HUES64 (cell line): ENCODE measurements around the gene PPP1CA.
"Not testable (repeated sequence)": the region's sequence is repeated elsewhere in the genome, so short reads cannot be mapped to it uniquely, and the experiment has no call there.

Source experiments
- H3K27ac ChIP-seq: 2 replicates; pipeline ENCODE4 v1.7.0; 2013; ENCODE audit warnings: low read depth, low read length, inconsistent platforms
- H3K27me3 ChIP-seq: 2 replicates; pipeline ENCODE4 v1.6.1; 2013; ENCODE audit warnings: mild to moderate bottlenecking, low read length; ENCODE audit not compliant: insufficient read depth
- H3K36me3 ChIP-seq: 2 replicates; pipeline ENCODE4 v1.6.1; 2013; ENCODE audit warnings: mild to moderate bottlenecking, low read length; ENCODE audit not compliant: insufficient read depth
- H3K4me1 ChIP-seq: 2 replicates; pipeline ENCODE4 v1.6.1; 2013; ENCODE audit warnings: mild to moderate bottlenecking, low read length, moderate library complexity; ENCODE audit not compliant: insufficient read depth
- H3K4me3 ChIP-seq: 2 replicates; pipeline ENCODE4 v1.5.1; 2013; ENCODE audit warnings: mild to moderate bottlenecking, low read length, moderate library complexity
- H3K9ac ChIP-seq: 2 replicates; pipeline ENCODE4 v1.6.1; 2013; ENCODE audit warnings: mild to moderate bottlenecking, low read depth, low read length
- H3K9me3 ChIP-seq: 2 replicates; pipeline ENCODE4 v1.6.1; 2013; ENCODE audit warnings: low read depth, low read length; ENCODE audit not compliant: insufficient read depth
- WGBS: fragments of 150-250, 120-280 bp; methylation state at CpG from one replicate; pipeline ENCODE4 v1.1.7; 2013; ENCODE audit warnings: missing lambda C conversion rate; 5-methylcytosine and 5-hydroxymethylcytosine counted together

Gene PPP1CA

GRCh38 chr11:67406420-67406968, 4.8 kb upstream of the PPP1CA start:
- Histone ChIP-seq H3K9ac (no peak overlapping the region), H3K4me1 (peaks cover 9% of the 10 kb centered on the region; the same call in 1 of the 2 replicates), H3K27me3 (0 out of 2 replicates have a peak, but pooled peaks cover under 1% of the 10 kb centered on the region), H3K9me3 (no peaks in the 10 kb centered on the region), H3K4me3 (no peak overlapping the region), H3K36me3 (no peaks in the 10 kb centered on the region), H3K27ac (no peak overlapping the region)
- WGBS = 91% methylated on average over 18 of the region's 18 CpGs

DNA sequence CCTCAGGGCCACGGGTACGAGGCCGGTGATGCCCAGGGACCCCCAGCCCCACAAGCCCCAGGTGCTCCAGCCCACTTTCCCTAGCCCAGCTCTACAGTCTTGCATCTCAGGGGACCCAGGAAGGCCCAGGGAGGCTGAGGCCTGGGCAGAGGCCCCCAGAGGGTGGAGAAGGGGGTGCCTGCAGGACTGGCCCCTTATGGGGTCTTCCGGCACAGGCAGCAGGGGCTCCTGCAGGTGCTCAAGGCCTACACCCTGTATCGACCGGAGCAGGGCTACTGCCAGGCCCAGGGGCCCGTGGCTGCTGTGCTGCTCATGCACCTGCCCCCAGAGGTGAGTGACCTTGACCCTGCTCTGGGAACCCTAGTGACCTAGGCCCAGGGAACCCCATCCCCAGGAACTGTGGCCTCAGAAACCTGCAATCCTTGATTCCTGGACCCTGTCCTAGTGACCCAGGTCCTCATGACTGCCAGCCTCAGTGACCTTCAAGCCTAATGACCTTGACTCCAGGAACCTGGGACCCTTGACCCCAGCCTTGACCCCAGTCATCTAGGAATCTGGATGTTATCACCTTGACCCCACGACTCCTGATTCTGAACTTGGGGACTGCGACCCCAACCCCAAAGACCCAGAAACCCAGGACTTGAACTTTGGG, 4.2 kb upstream of the PPP1CA start:
- Histone ChIP-seq H3K36me3 (no peaks in the 10 kb centered on the region), H3K4me1 (peaks cover 9% of the 10 kb centered on the region; the same call in 1 of the 2 replicates), H3K27ac (no peak overlapping the region), H3K9ac (no peak overlapping the region), H3K27me3 (no peaks in the 10 kb centered on the region), H3K9me3 (no peaks in the 10 kb centered on the region), H3K4me3 (no peak overlapping the region)
- 92% methylated on average over 9 of the region's 9 CpGs for WGBS

GRCh38 chr11:67405196-67405567, 3.5 kb upstream of the PPP1CA start:
- Histone ChIP-seq H3K4me1 (peaks cover 9% of the 10 kb centered on the region; the same call in 1 of the 2 replicates), H3K9me3 (no peaks in the 10 kb centered on the region), H3K9ac (no peak overlapping the region), H3K27ac (no peak overlapping the region), H3K27me3 (no peaks in the 10 kb centered on the region), H3K4me3 (no peak overlapping the region), H3K36me3 (peaks cover 6% of the 10 kb centered on the region)
- 94% methylated on average over 6 of the region's 6 CpGs for WGBS

DNA sequence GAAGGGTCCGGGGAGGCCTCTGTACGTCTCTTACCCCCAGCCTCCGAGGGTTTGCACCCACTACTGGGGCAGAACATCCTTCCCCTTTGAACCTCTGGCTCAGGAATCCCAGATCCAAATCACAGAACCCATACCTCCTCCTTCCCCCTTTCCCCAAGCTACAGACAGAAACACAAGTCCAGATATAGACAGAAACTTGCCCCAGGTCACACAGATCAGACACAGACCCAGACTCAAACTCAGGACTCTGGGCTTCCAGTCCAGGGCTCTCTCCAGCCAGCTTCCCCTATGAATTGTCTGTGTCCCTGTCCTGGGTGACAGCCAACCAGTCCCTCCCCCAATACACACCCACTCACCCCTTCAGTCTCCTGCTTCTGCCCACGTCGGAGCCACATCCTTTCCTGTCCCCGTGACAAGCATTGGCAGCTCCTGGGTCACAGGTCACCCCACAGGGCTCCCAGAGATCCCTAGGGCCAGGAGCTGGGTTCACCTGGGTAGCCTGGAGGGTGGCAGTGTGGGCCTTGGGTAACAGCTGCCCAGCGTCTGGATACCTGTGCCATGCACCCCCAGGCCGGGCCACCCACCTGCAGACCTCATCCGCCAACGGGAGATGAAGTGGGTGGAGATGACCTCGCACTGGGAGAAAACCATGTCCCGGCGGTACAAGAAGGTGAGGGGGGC, 3.0 kb upstream of the PPP1CA start:
- Histone ChIP-seq H3K27ac (no peak overlapping the region), H3K36me3 (peaks cover 8% of the 10 kb centered on the region), H3K9me3 (no peaks in the 10 kb centered on the region), H3K9ac (no peak overlapping the region), H3K27me3 (no peaks in the 10 kb centered on the region), H3K4me3 (no peak overlapping the region), H3K4me1 (peaks cover 6% of the 10 kb centered on the region; the same call in 1 of the 2 replicates)
- WGBS = 89% methylated on average over 13 of the region's 13 CpGs

GRCh38 chr11:67403085-67403484, 1.4 kb upstream of the PPP1CA start:
- not testable (repeated sequence) for H3K4me1 ChIP-seq, H3K4me3 ChIP-seq, H3K9me3 ChIP-seq, H3K27ac ChIP-seq, H3K9ac ChIP-seq, H3K27me3 ChIP-seq
- H3K36me3 ChIP-seq = peaks cover 24% of the 10 kb centered on the region
- 96% methylated on average over 9 of the region's 9 CpGs for WGBS

DNA sequence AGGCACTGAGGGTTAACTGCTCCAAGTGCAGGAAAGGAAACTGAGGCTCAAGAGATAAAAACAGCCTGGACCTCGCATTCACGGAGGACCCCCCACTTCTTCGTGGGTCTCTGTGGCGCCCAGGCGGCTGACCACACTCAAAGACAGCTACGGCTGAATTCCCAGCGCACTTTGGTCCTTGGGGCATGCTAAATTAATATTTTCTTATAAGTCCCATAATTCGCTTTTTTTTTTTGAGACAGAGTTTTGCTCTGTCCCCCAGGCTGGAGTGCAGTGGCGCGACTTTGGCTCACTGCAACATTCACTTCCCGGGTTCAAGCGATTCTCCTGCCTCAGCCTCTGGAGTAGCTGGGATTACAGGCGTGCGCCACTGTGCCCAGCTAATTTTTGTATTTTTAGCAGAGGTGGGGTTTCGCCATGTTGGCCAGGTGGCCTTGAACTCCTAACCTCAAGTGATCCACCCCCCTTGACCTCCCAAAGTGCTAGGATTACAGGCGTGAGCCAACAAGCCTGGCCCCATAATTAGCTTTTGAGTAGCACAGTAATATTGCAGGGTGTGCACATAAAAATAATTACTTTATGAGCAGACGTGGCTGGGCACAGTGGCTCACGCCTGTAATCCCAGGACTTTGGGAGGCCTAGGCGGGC, 658 bp upstream of the PPP1CA start:
- H3K4me3 ChIP-seq = peak overlapping the region; percentile 25; the same call in 1 of the 2 replicates
- H3K27me3 ChIP-seq, H3K9me3 ChIP-seq, H3K9ac ChIP-seq, H3K4me1 ChIP-seq: not testable (repeated sequence)
- 82% methylated on average over 19 of the region's 19 CpGs for WGBS
- peak overlapping the region; percentile 56 for H3K27ac ChIP-seq
- peaks cover 32% of the 10 kb centered on the region for H3K36me3 ChIP-seq

DNA sequence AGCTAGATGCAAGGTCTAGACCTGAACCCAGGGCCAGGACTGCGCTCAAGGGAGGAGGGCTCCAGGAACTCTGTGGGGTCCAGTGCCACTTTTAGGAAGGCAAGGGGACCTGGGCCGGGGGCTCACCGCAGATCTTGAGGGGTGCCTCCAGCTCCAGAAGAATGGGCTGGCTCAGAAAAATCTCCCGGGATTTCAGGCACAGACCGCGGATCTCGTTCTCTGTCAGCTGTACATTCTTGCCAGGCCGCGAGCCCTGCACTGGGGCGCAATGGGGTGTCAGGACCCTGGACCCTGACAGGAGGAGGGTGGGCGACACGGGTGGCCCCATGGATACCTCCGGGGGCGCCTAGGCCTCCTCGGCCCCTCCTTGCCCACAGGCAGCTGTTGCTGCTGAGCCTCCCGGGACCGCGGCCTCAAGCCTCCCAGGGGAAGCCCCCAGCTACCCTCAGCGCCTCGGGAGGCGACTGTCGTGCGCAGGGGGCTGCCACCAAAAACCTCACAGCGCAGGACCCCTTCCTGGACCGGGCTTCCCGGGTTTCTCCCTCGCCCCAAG, 640 bp downstream of the PPP1CA start:
- H3K27ac ChIP-seq = peak overlapping the region; percentile 92; the same call in 1 of the 2 replicates
- H3K4me3 ChIP-seq = peak overlapping the region; percentile 90
- peak overlapping the region; percentile 89 for H3K9ac ChIP-seq
- H3K27me3 ChIP-seq = no peaks in the 10 kb centered on the region
- H3K9me3 ChIP-seq = no peaks in the 10 kb centered on the region
- H3K4me1 ChIP-seq = 0 out of 2 replicates have a peak, but pooled peaks cover 4% of the 10 kb centered on the region
- 9% methylated on average over 27 of the region's 27 CpGs for WGBS
- peaks cover 37% of the 10 kb centered on the region for H3K36me3 ChIP-seq

GRCh38 chr11:67400251-67400941, 1.3 kb downstream of the PPP1CA start:
- H3K27ac ChIP-seq = no peak overlapping the region
- no peaks in the 10 kb centered on the region for H3K9me3 ChIP-seq
- 0 out of 2 replicates have a peak, but pooled peaks cover 4% of the 10 kb centered on the region for H3K4me1 ChIP-seq
- WGBS = 79% methylated on average over 23 of the region's 23 CpGs
- no peaks in the 10 kb centered on the region for H3K27me3 ChIP-seq
- H3K9ac ChIP-seq = peak overlapping the region; percentile 89
- peaks cover 40% of the 10 kb centered on the region for H3K36me3 ChIP-seq
- peak overlapping the region; percentile 90 for H3K4me3 ChIP-seq

DNA sequence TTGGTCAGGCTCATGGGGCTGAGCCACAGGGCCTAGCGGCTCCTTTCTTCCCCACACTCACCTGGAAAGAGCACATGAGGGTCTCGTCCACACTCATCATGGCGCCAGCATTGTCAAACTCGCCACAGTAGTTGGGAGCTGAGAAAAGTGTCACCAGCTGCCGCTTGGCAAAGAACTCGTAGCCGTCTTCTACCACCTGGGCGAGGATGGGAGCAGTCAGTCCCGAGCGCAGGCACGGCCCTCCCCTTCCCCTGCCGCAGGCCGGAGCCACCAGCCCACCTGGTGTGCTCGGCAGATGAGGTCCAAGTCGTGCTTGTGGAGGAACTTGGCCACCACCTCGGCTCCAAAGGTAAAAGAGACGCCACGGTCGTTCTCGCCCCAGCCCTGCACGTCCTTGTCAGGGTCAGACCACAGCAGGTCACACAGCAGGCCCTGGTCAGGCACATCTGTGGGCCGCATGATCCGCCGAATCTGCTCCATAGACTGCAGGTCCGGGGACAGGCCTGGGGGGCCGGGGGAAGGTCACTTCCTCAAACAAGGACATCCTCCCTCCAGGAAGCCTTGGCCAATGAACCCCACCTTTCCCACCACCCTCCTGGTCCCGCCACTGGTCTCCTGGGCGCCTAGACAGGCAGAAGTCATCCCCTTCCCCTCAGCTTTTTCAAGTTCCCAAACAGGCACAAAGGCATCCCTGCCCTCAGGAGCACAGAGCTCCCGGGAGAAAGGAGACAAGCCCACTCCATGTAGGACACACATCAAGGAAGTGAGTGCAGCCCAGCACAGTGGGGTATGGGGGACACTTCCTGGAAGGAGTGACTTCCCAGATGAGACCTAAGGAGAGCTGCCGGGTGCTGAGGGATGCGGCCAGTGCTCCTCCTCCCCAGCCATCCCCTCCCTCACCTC, 2.7 kb downstream of the PPP1CA start:
- H3K4me3 ChIP-seq = no peak overlapping the region
- 0 out of 2 replicates have a peak, but pooled peaks cover 4% of the 10 kb centered on the region for H3K4me1 ChIP-seq
- H3K9ac ChIP-seq = no peak overlapping the region
- no peaks in the 10 kb centered on the region for H3K9me3 ChIP-seq
- H3K27me3 ChIP-seq = no peaks in the 10 kb centered on the region
- H3K27ac ChIP-seq = no peak overlapping the region
- WGBS = 94% methylated on average over 31 of the region's 31 CpGs
- H3K36me3 ChIP-seq = peaks cover 44% of the 10 kb centered on the region
